UCSD-AML1 (cell line): Measurements from ENCODE around the gene MUSK.

Experiments used
- DNase-seq: peaks from one replicate; lab custom pipeline; 2025; ENCODE audit not compliant: unreplicated experiment; lab: John Stamatoyannopoulos, UW

The MUSK gene

GRCh38 chr9:110668570-110669167, at the start of gene MUSK:
Gene MUSK (plus strand): TSS chr9:110668791. CDS start chr9:110668905, 114 bp downstream.
- DNase-seq, result no peak

GRCh38 chr9:110619831-110620230, 48.8 kb upstream of the MUSK start:
- no peak for DNase-seq

GRCh38 chr9:110620726-110621125, 47.9 kb upstream of the MUSK start:
- no peak for DNase-seq

DNA sequence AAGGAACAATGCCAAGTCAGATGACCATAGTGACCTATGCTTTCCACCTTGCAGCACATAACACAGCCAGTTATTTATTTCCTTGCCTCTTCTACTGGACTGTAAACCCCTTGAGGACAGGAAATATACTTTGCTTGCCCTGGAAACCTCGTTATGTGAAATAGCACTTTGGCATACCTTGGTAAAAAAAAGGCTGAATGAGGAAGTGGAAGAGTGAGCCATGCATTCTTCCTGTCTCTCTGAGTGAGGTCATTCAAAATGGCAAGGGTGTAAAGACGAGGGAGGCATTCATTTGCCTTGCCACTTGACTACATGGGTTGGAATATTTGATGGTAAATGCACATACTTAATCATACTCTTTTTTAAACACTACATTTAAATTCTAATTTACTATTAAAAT, 46.2 kb upstream of the MUSK start:
- DNase-seq, result no peak

DNA sequence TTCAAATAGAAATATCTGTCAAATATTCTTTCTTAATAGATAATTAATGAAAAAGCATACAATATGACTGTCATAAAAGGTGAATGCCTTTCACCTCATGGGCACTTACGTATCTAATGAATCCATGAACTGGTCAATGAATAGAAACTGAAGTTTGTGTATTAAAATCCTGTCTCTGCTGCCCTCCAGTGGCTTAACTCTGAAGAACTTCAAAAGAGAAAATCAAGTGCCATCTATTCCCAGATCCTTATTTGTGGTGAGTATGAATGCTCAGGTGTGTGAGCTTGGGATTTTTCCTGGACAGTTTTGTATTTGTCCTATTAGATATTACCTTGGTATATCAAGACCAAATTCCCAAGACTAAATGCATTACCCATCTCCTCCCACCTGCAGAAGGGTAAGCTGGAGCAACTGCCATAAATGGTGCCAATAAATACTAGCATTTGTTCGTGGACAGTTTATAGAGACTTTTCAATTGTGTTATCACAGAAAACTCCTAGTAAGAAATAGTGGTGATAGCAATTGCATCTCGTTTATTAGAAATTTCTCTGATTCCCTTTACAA, 45.0 kb upstream of the MUSK start:
- DNase-seq, result no peak

- DNase-seq, result no peak
Measured at GRCh38 chr9:110626101-110626829, 42.3 kb upstream of the MUSK start.

DNA sequence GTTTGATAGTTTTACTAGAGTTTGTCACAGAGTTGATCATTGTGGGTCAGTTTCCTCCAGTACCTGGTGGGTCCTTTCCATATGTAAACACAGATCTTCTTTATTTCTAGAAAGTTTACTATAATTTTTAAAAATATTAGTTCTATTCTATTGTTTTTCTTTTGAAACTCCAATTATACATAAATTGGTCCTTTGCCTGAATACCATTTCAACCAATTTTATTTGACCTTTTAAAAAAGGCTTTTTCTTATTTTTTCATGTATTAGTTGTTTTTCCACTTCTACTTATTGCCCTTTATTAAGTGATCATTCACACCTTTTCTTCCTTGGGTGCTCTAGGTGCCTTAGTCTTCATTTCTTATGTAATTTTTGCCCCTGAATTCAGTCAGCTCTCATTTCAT, 33.0 kb upstream of the MUSK start:
- DNase-seq, result no peak

- no peak for DNase-seq
Measured at GRCh38 chr9:110638381-110638954, 30.1 kb upstream of the MUSK start.

DNA sequence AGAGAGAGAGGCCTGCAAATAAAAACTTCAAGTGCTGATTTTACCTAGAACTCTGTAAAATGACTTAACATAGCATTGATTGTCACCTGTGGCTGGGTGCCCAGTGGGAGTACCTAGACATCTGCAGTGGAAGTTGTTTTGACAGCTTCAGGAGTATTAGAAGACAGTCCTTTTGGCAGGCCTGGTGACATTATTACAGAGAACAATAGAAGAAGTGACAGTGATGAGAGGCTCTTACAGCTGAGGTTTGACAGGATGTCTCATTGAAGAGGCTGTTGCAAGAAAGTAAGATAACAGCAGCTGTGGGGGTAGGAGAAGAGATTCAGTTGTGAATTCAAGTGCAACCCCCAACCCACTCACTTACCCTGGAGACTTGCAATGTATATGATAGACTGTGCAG, 27.9 kb upstream of the MUSK start:
- DNase-seq, result no peak

GRCh38 chr9:110641293-110641692, 27.3 kb upstream of the MUSK start:
- no peak for DNase-seq

- no peak for DNase-seq
Measured at GRCh38 chr9:110648696-110649095, 19.9 kb upstream of the MUSK start.

DNA sequence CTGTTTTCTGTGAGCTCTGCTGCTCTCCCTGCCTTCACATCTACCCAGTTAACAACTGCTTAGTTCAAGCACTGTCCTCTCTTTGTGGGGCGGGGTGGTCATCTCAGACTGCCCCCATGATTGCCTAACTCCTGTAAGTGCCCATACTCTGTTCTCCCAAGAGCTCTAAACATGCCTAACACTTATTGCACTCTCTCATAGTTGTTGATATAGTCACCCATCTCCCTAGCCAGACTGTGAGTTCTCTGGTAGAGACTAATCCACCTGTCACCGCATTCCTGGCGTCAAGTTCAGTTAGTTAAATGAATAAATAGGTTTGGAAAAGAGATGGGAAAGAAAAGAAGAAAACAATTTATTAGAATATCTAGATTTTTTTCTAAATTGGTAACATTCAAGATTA, 18.3 kb upstream of the MUSK start:
- DNase-seq, result no peak

- no peak for DNase-seq
Measured at GRCh38 chr9:110650991-110651411, 17.6 kb upstream of the MUSK start.

- DNase-seq, result no peak
Measured at GRCh38 chr9:110655754-110656641, 12.6 kb upstream of the MUSK start.

- DNase-seq, result no peak
Measured at GRCh38 chr9:110659891-110660541, 8.6 kb upstream of the MUSK start.

GRCh38 chr9:110669433-110669832, 842 bp downstream of the MUSK start:
- no peak for DNase-seq

GRCh38 chr9:110671849-110672248, 3.3 kb downstream of the MUSK start:
- no peak for DNase-seq

GRCh38 chr9:110672873-110673510, 4.4 kb downstream of the MUSK start:
- no peak for DNase-seq

GRCh38 chr9:110687497-110687896, 18.9 kb downstream of the MUSK start:
- no peak for DNase-seq

- DNase-seq, result no peak
Measured at GRCh38 chr9:110688329-110688728, 19.7 kb downstream of the MUSK start.
